Activated T-helper 17 cell treated with anti-CD3 and anti-CD28 coated beads, Interleukin-2, amount 50 U/mL, for 72 hours (primary cell): ENCODE results near the gene MTF2. TPM values are rescaled to one million over a fixed set of nuclear protein-coding genes. Genes with fewer than 3 reads are reported as not detected.
A peak's percentile ranks its signal among the peaks of the same experiment; 100 is the strongest.
"Not testable (repeated sequence)": the region's sequence is repeated elsewhere in the genome, so short reads cannot be mapped to it uniquely, and the experiment has no call there.

Experiments
- ATAC-seq: fragments of 150-1000 bp; cut with Tn5 transposase; replicated peaks from 2 replicates; pipeline ENCODE4 v1.10.0; 2021; ENCODE audit warnings: mild to moderate bottlenecking, moderate library complexity
- H3K27ac Mint-ChIP-seq: one replicate; pipeline ENCODE4 v1.8.0; 2022; ENCODE audit warnings: mixed read lengths
- H3K27me3 Mint-ChIP-seq: one replicate; pipeline ENCODE4 v1.8.0; 2022; ENCODE audit warnings: mixed read lengths
- H3K36me3 Mint-ChIP-seq: one replicate; pipeline ENCODE4 v1.8.0; 2022; ENCODE audit warnings: low read depth, mild to moderate bottlenecking, mixed read lengths
- H3K4me1 Mint-ChIP-seq: one replicate; pipeline ENCODE4 v1.8.0; 2022; ENCODE audit warnings: mixed read lengths
- H3K4me3 Mint-ChIP-seq: one replicate; pipeline ENCODE4 v1.8.0; 2022; ENCODE audit warnings: mild to moderate bottlenecking, mixed read lengths
- H3K9me3 Mint-ChIP-seq: one replicate; pipeline ENCODE4 v1.8.0; 2022; ENCODE audit warnings: mixed read lengths
- total RNA-seq, 2 donors: library from RNA; stranded (reverse); gene quantifications; one replicate each; pipeline ENCODE4 v1.2.3, GENCODE V29; 2022

The MTF2 gene
- total RNA-seq, 2 donors from 2014 or later, result 50.0 to 58.5 TPM

- Mint-ChIP-seq H3K27ac (peak overlapping the region; percentile 84), H3K27me3 (no peaks in the 10 kb centered on the region), H3K9me3 (no peaks in the 10 kb centered on the region), H3K4me1 (peaks cover 62% of the 10 kb centered on the region), H3K36me3 (peaks cover 78% of the 10 kb centered on the region), H3K4me3 (peak overlapping the region; percentile 86)
- peak; percentile 44 for ATAC-seq
Observed at GRCh38 chr1:93171549-93172034, 92.5 kb downstream of the MTF2 start.

GRCh38 chr1:93172778-93173177, 93.7 kb downstream of the MTF2 start:
- Mint-ChIP-seq H3K4me1 (peaks cover 54% of the 10 kb centered on the region), H3K36me3 (peaks cover 78% of the 10 kb centered on the region), H3K27ac (no peak overlapping the region), H3K4me3 (peak overlapping the region; percentile 86), H3K9me3 (no peaks in the 10 kb centered on the region), H3K27me3 (no peaks in the 10 kb centered on the region)
- ATAC-seq, result no peak

DNA sequence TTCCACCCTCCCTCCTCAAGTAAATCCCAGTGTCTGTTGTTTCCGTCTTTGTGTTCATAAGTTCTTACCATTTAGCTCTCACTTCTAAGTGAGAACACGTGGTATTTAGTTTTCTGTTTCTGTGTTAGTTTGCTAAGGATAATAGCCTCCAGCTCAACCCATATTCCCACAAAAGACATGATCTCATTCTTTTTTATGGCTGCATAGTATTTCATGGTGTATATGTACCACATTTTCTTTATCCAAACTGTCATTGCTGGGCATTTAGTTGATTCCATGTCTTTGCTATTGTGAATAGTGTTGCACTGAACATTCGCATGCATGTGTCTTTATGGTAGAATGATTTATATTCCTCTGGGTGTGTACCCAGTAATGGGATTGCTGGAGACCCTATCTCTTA, 95.6 kb downstream of the MTF2 start:
- H3K36me3 Mint-ChIP-seq, result peaks cover 80% of the 10 kb centered on the region
- peak overlapping the region; percentile 1 for H3K4me3 Mint-ChIP-seq

GRCh38 chr1:93177991-93178390, 98.9 kb downstream of the MTF2 start:
- Mint-ChIP-seq H3K27ac (peak overlapping the region; percentile 89), H3K36me3 (peaks cover 73% of the 10 kb centered on the region), H3K4me1 (peaks cover 32% of the 10 kb centered on the region)

More for the DNA sequence above, 95.6 kb downstream of the MTF2 start:
- H3K27ac Mint-ChIP-seq, H3K27me3 Mint-ChIP-seq, H3K9me3 Mint-ChIP-seq, ATAC-seq: not testable (repeated sequence)
- peaks cover 50% of the 10 kb centered on the region for H3K4me1 Mint-ChIP-seq

DNA sequence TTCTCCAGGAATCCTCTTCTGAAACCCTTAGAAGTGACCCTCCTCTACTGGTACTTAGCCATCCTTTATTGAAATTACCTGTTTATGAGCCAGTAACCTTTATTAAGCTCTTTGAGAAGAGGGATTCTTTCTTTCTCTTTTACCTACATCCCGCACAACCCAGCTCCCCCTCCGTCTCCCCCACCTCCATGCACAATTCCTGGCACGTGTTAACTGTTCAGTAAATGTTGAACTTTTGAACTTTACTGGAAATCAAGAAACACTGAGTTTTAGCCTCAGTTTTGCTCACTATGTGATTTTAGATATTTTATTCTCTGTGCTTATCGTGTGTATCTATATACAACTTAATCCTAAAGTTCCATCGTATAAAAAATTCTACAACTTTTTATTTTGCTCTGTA, 99.3 kb downstream of the MTF2 start:
- no peak for ATAC-seq
- peak overlapping the region; percentile 85 for H3K4me3 Mint-ChIP-seq
- peaks cover 28% of the 10 kb centered on the region for H3K4me1 Mint-ChIP-seq
- H3K27ac Mint-ChIP-seq, result peak overlapping the region; percentile 89
- peaks cover 69% of the 10 kb centered on the region for H3K36me3 Mint-ChIP-seq
- no peaks in the 10 kb centered on the region for H3K27me3 Mint-ChIP-seq
- no peaks in the 10 kb centered on the region for H3K9me3 Mint-ChIP-seq

More at GRCh38 chr1:93177991-93178390, 98.9 kb downstream of the MTF2 start:
- ATAC-seq, result no peak
- H3K4me3 Mint-ChIP-seq, result peak overlapping the region; percentile 85
- no peaks in the 10 kb centered on the region for H3K9me3 Mint-ChIP-seq
- no peaks in the 10 kb centered on the region for H3K27me3 Mint-ChIP-seq

DNA sequence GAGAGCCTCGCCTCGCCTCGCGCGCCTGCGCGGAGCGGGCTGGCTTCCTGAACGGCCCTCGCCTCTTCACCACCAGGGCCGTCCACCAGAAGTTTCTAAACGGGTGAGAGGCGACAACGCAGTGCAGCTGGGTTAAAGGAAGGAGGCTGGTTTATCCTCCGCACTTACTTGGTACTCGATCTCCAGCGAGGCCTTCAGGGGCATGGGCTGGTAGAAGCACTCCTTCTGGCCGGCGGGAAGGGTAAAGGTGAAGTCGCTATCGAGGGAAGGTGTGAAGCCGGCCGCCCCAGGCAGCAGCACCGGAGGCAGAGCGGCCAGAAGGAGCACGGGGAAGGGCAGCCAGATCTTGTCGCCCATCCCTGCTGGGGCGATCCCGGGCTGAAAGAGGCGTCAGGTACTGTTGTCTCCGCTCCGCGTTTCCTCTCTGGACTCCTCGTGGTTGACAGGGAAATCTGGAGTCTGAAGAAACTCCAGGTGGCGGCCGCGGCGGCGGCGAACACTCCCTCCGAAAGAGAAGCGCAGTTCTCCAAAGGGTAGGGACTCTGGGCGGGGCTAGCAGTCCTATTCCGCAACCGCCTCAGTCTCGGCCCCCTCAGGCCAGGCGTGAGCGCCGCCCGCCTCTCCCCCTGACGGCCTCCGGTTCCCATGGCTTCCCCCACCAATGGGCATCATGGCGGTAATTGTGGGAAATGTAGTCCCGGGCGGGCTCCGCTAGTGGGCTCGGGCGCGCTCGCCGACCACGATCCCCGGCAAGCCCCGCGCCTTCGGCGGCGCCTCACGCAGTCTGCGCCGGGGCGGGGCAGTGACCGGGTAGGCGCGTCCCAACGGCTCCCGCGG, 101.0 kb downstream of the MTF2 start, which contains the start of gene TMED5:
TMED5 (minus strand) TSS at position 528 of the 837 bp plus-strand sequence; CDS start at position 357, 171 bp downstream.
- Mint-ChIP-seq H3K36me3 (peaks cover 65% of the 10 kb centered on the region), H3K9me3 (no peaks in the 10 kb centered on the region), H3K27me3 (no peaks in the 10 kb centered on the region), H3K4me3 (peak within 1 kb of the TSS; percentile 85), H3K27ac (peak within 1 kb of the TSS; percentile 89), H3K4me1 (peaks cover 27% of the 10 kb centered on the region)
- ATAC-seq, result peak; percentile 82

- H3K27me3 Mint-ChIP-seq, result no peaks in the 10 kb centered on the region
- no peaks in the 10 kb centered on the region for H3K9me3 Mint-ChIP-seq
- peaks cover 26% of the 10 kb centered on the region for H3K4me1 Mint-ChIP-seq
- peaks cover 66% of the 10 kb centered on the region for H3K36me3 Mint-ChIP-seq
- ATAC-seq, result peak; percentile 39
- peak within 1 kb of the TSS; percentile 89 for H3K27ac Mint-ChIP-seq
- peak within 1 kb of the TSS; percentile 85 for H3K4me3 Mint-ChIP-seq
Observed at GRCh38 chr1:93180723-93181613, 101.9 kb downstream of the MTF2 start, which contains the start of gene CCDC18. Gene CCDC18 (plus strand): TSS chr1:93180724. CDS start chr1:93183362, 2,638 bp downstream.

DNA sequence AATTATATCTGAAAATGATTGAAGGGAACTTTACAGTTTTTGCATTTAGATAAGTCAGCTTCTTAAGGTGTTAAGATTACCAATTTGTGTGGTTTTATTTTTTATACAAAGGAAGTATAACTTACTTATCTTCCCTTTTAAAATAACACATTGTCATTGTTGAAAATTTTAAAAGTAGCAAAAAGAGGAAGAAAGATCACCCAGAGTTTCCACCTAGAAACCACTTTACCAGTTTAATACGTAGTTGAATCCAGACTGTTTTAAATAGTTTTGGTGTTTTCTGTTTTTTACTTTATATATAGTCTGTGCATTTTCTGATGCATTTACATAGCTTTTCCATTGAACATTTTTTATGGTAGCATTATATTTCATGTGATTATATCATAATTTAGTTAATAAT, 107.6 kb downstream of the MTF2 start:
- H3K4me3 Mint-ChIP-seq, result no peak overlapping the region
- H3K27ac Mint-ChIP-seq, result no peak overlapping the region
- H3K27me3 Mint-ChIP-seq, result no peaks in the 10 kb centered on the region
- H3K36me3 Mint-ChIP-seq, result peaks cover 44% of the 10 kb centered on the region
- peaks cover 20% of the 10 kb centered on the region for H3K4me1 Mint-ChIP-seq
- no peaks in the 10 kb centered on the region for H3K9me3 Mint-ChIP-seq
- ATAC-seq, result no peak

Other genes with a start within 250 kb of the MTF2 start
- gene RPL5, start 247.2 kb upstream of the MTF2 start, total RNA-seq, result 1,000 to 10,000 TPM; 1,253 to 1,604 TPM
- gene DIPK1A, start 117.8 kb upstream of the MTF2 start, total RNA-seq, result 1 to 10 TPM; 6.5 to 8.6 TPM
- gene TMED5, start 101.1 kb downstream of the MTF2 start, total RNA-seq, result 10 to 100 TPM; 37.6 to 43.1 TPM
- gene CCDC18, start 101.4 kb downstream of the MTF2 start, total RNA-seq, result 10 to 100 TPM; 12.7 to 15.2 TPM